NCI-H226 (cell line): ENCODE measurements around the gene OR6J1.
A peak's percentile ranks its signal among the peaks of the same experiment; 100 is the strongest.
"Not testable (repeated sequence)": the region's sequence is repeated elsewhere in the genome, so short reads cannot be mapped to it uniquely, and the experiment has no call there.

ENCODE experiments used
- DNase-seq: peaks from one replicate; pipeline ENCODE4 v3.0.0-alpha.2; 2015

Gene OR6J1

GRCh38 chr14:22644305-22644635 is at the start of gene OR6J1:
OR6J1 (minus strand) TSS chr14:22644352; CDS start chr14:22634811, 9,541 bp downstream.
- no peak for DNase-seq

- no peak for DNase-seq
These were observed 48.0 kb upstream of the OR6J1 start for GRCh38 chr14:22692194-22692593.

DNA sequence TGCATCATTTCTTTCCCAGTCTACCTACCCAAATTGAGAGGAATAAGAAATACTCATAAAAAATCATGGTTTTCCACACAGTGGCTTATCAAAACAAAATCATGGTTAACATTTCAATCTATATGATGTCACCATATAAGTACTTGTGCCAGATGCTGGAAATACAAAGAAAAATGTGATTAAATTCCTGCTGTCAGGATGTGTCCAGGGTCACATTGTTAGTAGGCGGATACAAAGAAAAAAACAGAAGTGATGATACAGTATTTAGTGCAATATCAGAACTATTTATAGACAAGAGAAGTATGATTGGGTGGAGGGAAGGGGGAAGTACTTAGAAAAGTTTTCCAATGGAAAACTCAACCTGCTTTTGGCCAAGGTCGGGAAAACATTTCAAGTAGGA is 47.0 kb upstream of the OR6J1 start:
- DNase-seq: peak; percentile 15

GRCh38 chr14:22689199-22689598 is 45.0 kb upstream of the OR6J1 start:
- DNase-seq: peak; percentile 91

DNA sequence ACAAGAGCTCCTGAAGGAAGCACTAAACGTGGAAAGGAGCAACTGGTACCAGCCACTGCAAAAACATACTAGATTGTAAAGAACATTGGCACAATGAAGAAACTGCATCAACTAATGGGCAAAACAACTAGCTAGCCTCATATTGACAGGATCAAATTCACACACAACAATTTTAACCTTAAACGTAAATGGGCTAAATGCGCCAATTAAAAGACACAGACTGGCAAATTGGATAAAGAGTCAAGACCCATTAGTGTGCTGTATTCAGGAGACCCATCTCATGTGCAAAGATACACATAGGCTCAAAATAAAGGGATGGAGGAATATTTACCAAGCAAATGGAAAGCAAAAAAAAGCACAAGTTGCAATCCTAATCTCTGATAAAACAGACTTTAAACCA is 43.8 kb upstream of the OR6J1 start:
- DNase-seq: not testable (repeated sequence)

- DNase-seq: not testable (repeated sequence)
These were observed 42.0 kb upstream of the OR6J1 start for GRCh38 chr14:22686176-22686611.

- DNase-seq: no peak
These were observed 41.3 kb upstream of the OR6J1 start for GRCh38 chr14:22685467-22685866.

- not testable (repeated sequence) for DNase-seq
These were observed 39.3 kb upstream of the OR6J1 start for GRCh38 chr14:22683428-22683827.

- DNase-seq: no peak
These were observed 34.1 kb upstream of the OR6J1 start for GRCh38 chr14:22678221-22678620.

GRCh38 chr14:22677551-22677950 is 33.4 kb upstream of the OR6J1 start:
- peak; percentile 57 for DNase-seq

DNA sequence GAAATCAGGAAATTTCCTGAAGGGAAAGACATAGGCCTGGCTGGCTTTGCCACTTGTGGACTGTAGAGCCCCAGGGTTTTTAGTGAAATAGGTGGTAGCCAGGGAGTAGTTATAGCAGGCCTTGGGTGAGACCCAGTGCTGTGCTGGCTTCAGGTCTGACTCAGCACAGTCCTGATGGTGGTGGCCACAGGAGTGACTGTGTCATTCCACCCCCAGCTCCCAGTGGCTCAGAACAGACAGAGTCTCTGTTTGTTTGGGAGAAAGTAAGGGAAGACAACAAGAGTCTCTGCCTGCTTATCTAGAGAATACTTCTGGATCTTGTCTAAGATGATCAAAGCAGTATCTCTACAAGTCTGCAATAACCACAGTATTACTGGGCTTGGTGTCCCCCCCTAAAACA is 27.5 kb upstream of the OR6J1 start:
- DNase-seq: no peak

DNA sequence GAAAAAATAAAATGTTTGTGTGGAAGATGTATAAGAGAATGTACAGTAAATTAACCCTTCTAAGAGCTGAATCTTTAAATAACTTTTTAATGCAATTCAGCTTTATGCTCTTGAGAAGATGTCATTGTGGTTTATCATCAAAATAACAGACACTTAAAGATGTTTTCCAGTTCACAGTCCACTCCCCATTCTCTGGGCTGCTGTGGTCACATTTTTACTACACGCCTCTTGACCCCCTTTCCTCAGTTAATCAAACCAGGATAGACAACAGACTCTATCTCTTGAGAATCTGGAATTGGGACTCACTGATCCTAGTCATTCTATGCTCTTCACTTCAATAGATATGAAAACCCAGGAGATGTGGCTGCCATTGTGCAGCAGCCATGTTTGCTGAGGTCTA is 24.7 kb upstream of the OR6J1 start:
- DNase-seq: no peak

DNA sequence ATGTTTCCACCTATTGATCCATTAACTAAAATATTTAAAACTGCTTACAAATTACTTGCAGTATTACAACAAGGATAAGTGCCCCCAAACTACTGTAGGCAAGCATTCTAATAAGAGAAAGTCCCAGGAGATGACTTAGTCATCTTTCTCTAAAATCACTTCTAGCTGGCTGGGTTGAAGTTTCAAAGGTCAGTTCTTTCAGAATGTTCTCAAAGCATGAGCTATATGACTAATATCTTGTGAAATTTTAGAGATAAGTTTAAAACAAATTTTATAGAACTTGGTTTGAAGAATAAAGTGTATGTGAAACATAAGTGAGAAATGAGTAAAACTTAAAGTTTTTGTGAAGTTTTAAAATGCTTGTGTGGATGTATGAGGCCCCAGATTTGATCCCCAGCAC is 24.3 kb upstream of the OR6J1 start:
- DNase-seq: peak; percentile 43

DNA sequence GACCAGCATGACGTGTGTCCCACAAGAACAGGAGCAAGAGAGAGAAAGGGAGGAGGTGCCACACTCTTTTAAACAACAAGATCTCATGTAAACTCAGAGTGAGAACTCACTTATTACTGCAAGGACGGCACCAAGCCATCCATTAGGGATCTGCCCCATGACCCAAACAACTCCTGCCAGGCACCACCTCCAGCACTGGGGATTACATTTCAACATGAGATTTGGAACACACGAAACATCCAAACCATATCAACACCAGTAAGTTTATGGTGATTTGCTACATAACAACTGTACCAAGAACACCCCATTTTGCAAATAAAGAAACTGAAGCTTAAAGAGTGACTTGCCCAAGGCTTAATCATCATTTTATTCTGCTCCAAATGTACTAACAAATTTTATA is 23.7 kb upstream of the OR6J1 start:
- DNase-seq: no peak

GRCh38 chr14:22666203-22666893 is 22.2 kb upstream of the OR6J1 start:
- DNase-seq: no peak

DNA sequence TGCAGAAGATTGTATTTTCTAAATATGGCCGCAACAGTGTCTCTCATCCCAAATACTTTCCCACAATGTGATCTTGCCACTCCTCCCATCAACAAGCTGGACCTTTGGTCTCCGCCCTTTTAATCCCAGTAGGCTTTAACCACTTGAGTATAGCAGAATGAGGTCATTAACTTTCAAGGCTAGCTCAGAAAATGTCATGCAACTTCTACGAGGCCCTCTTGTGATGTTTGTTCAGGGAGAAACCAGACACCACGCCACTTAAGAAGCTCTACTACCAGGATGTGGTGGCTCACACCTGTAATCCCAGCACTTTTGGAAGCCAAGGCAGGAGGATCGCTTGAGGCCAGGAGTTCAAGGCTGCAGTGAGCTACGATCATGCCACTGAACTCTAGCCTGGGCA is 20.1 kb upstream of the OR6J1 start:
- no peak for DNase-seq

- no peak for DNase-seq
These were observed 16.5 kb upstream of the OR6J1 start for GRCh38 chr14:22660654-22661053.

- DNase-seq: no peak
These were observed 14.8 kb upstream of the OR6J1 start for GRCh38 chr14:22658946-22659345.

DNA sequence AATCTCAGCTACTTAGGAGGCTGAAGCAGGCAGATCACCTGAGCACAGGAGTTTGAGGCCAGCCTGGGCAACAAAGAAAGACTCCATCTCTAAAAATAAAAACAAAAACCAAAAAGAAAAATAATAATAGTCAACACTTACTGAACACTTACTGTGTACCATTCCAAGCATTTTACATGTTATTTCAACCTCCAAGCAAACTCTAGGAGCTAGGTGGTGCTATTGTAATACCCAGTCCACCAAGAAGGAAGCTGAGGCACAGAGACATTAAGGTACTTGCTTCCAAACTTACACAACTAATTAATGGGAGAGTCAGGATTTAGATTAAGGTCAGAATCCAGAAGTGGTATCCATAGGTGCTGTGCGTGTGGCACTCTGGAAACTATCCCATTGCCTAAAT is 13.7 kb upstream of the OR6J1 start:
- no peak for DNase-seq

- peak; percentile 42 for DNase-seq
These were observed 13.0 kb upstream of the OR6J1 start for GRCh38 chr14:22656945-22657731.

DNA sequence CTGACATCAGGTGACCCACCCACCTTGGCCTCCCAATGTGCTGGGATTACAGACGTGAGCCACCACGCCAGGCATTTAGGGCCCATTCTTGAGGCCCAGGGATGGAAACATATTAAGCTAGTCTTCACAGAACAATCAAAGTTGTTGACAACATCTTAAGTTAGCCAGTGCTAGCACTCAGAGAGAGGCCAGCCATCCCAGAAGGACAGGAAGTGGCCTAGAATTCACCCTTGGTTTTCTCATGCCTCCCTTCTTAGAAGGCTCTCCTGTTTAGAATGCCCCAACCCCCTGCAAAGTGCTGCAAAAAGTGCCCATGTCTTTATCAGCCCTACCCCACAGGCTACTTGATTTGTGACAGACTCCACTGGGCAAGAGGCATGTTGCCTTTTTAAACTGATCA is 12.1 kb upstream of the OR6J1 start:
- DNase-seq: no peak

DNA sequence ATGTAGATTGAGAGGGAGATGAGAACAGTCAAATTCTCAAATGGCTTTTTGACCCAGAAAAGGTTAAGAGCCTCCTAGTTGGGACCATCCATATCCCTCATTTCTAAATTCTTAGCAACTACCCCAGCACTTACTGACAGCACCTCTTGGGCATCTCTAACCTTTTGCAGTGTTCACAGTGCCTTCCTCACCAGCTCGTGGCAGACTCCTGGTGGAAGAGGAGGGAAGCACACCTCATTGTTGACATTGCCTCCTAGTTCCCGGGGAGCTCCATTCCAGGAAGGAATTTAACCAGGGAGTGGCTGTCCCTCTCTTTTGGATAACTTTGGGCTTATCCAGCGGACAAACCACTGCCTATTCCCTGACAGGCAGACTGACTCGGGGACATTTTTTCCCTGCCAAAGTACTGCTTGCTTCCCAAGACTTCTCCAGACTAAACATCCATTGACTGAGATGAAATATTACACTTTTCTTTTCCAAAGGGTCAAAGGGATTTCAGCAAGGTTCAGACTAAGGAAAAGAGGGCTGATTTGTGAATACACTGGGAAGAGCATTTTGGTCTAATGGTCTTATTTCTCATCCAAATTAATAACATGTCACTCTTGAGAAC is 9.0 kb upstream of the OR6J1 start:
- peak; percentile 66 for DNase-seq

- no peak for DNase-seq
These were observed 7.4 kb upstream of the OR6J1 start for GRCh38 chr14:22651586-22651985.

DNA sequence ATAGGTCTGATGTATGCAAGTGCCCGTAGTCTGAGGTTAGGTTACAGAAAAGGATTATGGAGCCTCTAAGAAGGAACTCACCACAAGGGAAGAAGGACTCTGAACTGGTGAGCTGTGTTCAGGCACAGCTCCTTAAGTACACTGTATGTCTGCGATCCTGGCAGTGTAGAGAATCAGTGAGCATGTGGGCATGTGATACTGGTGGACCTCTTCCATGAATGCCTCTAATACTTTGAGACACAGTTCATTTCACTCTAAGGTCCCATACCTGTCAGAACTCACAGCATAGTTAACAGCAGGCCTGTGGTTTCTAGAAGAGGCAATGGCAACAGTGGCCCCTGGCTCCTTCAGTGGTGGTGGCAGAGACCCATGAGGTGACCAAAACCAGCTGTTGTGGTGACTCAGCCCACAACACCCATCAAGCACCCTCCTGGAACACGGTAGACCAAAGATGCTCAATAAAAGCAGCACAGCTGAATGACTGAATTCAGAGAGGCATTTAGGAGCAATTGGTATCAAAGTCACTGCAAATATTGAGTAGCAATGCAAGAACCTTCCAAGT is 6.9 kb upstream of the OR6J1 start:
- no peak for DNase-seq
